ENCODE data around the gene PYGL.

DNA sequence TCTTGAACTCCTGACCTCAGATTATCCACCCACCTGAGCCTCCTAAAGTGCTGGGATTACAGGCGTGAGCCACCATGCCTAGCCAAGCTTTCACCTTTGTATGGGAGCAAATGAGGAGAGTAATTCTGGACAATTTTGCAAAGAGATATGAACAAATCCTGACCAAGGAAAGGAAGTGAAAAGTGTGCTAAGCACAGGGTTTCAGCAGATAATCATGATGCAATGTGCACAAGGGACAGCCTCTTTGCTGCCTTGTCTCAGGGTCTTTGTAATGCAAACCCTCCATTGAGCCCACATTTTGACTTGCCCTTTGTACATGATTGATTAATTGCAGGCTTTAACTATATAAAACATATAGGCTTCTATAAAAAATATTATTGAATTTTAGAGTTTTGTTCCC, 9.2 kb upstream of the PYGL start:
- no peak for TF ChIP-seq POLR2A (IDR thresholded peaks at IDR 0.05)
- TF ChIP-seq, protein P1, sequence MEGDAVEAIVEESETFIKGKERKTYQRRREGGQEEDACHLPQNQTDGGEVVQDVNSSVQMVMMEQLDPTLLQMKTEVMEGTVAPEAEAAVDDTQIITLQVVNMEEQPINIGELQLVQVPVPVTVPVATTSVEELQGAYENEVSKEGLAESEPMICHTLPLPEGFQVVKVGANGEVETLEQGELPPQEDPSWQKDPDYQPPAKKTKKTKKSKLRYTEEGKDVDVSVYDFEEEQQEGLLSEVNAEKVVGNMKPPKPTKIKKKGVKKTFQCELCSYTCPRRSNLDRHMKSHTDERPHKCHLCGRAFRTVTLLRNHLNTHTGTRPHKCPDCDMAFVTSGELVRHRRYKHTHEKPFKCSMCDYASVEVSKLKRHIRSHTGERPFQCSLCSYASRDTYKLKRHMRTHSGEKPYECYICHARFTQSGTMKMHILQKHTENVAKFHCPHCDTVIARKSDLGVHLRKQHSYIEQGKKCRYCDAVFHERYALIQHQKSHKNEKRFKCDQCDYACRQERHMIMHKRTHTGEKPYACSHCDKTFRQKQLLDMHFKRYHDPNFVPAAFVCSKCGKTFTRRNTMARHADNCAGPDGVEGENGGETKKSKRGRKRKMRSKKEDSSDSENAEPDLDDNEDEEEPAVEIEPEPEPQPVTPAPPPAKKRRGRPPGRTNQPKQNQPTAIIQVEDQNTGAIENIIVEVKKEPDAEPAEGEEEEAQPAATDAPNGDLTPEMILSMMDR (IDR thresholded peaks at IDR 0.05) = no peak
